ENCODE measurements around the gene SENP7. TPM values are rescaled to one million over a fixed set of nuclear protein-coding genes. Genes with fewer than 3 reads are reported as not detected.

Gene SENP7
- total and polyA plus RNA-seq, 2 experiments from 2014 or later = 5.0 to 9.0 TPM

- Mint-ChIP-seq H3K9me3 (peaks cover 2% of the 10 kb centered on the region; the same call in 2 of the 3 replicates), H3K27me3 (ENCODE audit: insufficient read depth, low read depth, poor library complexity) (no peaks in the 10 kb centered on the region), H3K4me1 (no peaks in the 10 kb centered on the region), H3K27ac (no peak overlapping the region), H3K36me3 (ENCODE audit: low read depth) (no peaks in the 10 kb centered on the region), H3K4me3 (no peak overlapping the region)
- H3K27me3 ChIP-seq (ENCODE audit: insufficient read depth) = no peaks in the 10 kb centered on the region
- no peak overlapping the region for H3K4me3 ChIP-seq
- no peak overlapping the region for H2AFZ ChIP-seq
- TF ChIP-seq JUNB (IDR thresholded peaks at IDR 0.05; ENCODE audit: unreplicated experiment) (no peak), CREB1 (CRISPR knock-in tag; IDR thresholded peaks at IDR 0.05; ENCODE audit: low read depth) (no peak), POLR2AphosphoS5 (IDR thresholded peaks at IDR 0.05; ENCODE audit: low read depth) (no peak), ZNF462 (CRISPR knock-in tag; IDR thresholded peaks at IDR 0.05) (no peak)
- no peaks in the 10 kb centered on the region for H3K36me3 ChIP-seq (ENCODE audit: insufficient read depth)
- H3K27ac ChIP-seq (ENCODE audit: low read depth) = no peak overlapping the region
- H3K4me2 ChIP-seq = no peak overlapping the region
- no peaks in the 10 kb centered on the region for H3K9me2 ChIP-seq (ENCODE audit: insufficient read depth)
- no peaks in the 10 kb centered on the region for H4K20me1 ChIP-seq (replicated peaks; ENCODE audit: insufficient read depth)
- H3K79me2 ChIP-seq (replicated peaks; ENCODE audit: insufficient read depth) = no peaks in the 10 kb centered on the region
- no peaks in the 10 kb centered on the region for H3F3A ChIP-seq (replicated peaks; ENCODE audit: low read depth)
- ATAC-seq (no peak), DNase-seq (ENCODE audit: low spot score) (no peak)
- H3K4me1 ChIP-seq (ENCODE audit: insufficient read depth) = no peaks in the 10 kb centered on the region
Observed at GRCh38 chr3:101387351-101387750, 125.7 kb downstream of the SENP7 start.

DNA sequence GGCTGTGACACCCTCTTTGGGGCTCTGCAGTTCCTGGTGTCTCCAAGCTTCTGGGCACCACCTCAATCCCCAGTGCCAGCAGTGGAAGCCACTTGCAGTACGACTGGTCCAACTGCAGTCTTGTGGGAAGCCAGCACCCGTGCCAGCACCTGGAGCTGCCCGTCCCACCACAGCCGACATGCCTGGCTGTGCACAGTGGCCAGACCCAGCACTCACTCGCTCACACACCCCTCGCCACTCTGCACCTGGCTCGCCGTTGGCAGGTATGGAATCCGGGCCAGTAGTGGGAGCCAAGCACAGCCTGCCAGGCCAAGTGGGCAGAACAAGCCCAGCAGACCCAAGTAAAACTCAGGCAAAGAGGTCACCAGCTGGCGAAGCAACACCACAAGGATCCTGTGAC, 128.6 kb downstream of the SENP7 start:
- no peak overlapping the region for H3K4me3 ChIP-seq
- H3K36me3 Mint-ChIP-seq (ENCODE audit: low read depth) = no peaks in the 10 kb centered on the region
- no peak overlapping the region for H3K27ac Mint-ChIP-seq
- TF ChIP-seq EZH2phosphoT487 (IDR thresholded peaks at IDR 0.05; ENCODE audit: unreplicated experiment) = no peak
- no peak for TF ChIP-seq EZH2 (IDR thresholded peaks at IDR 0.05; ENCODE audit: low read depth, unreplicated experiment)
- no peak for TF ChIP-seq NANOG (IDR thresholded peaks at IDR 0.05; ENCODE audit: borderline replicate concordance)
- TF ChIP-seq, protein P1, sequence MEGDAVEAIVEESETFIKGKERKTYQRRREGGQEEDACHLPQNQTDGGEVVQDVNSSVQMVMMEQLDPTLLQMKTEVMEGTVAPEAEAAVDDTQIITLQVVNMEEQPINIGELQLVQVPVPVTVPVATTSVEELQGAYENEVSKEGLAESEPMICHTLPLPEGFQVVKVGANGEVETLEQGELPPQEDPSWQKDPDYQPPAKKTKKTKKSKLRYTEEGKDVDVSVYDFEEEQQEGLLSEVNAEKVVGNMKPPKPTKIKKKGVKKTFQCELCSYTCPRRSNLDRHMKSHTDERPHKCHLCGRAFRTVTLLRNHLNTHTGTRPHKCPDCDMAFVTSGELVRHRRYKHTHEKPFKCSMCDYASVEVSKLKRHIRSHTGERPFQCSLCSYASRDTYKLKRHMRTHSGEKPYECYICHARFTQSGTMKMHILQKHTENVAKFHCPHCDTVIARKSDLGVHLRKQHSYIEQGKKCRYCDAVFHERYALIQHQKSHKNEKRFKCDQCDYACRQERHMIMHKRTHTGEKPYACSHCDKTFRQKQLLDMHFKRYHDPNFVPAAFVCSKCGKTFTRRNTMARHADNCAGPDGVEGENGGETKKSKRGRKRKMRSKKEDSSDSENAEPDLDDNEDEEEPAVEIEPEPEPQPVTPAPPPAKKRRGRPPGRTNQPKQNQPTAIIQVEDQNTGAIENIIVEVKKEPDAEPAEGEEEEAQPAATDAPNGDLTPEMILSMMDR (conservative IDR thresholded peaks at IDR 0.05; ENCODE audit: low read depth in 2 of 2) = no peak
- no peak for TF ChIP-seq JUNB (IDR thresholded peaks at IDR 0.05; ENCODE audit: unreplicated experiment)
- TF ChIP-seq STAT1 (IDR thresholded peaks at IDR 0.05; ENCODE audit: unreplicated experiment) = no peak
- no peak for TF ChIP-seq ZNF331 (CRISPR knock-in tag; IDR thresholded peaks at IDR 0.05; ENCODE audit: low read depth)
- TF ChIP-seq ETS1 (IDR thresholded peaks at IDR 0.05) = no peak

More for the DNA sequence above, 128.6 kb downstream of the SENP7 start:
- ATAC-seq (no peak), DNase-seq (ENCODE audit: low spot score) (no peak)
- H3K27me3 ChIP-seq (ENCODE audit: insufficient read depth) = no peaks in the 10 kb centered on the region
- no peaks in the 10 kb centered on the region for H4K20me1 ChIP-seq (replicated peaks; ENCODE audit: insufficient read depth)
- H3K4me1 ChIP-seq (ENCODE audit: insufficient read depth) = no peaks in the 10 kb centered on the region
- H3K9me3 Mint-ChIP-seq = peaks cover 2% of the 10 kb centered on the region; the same call in 2 of the 3 replicates
- no peaks in the 10 kb centered on the region for H3K9me2 ChIP-seq (ENCODE audit: insufficient read depth)
- H3K79me2 ChIP-seq (replicated peaks; ENCODE audit: insufficient read depth) = no peaks in the 10 kb centered on the region
- no peak overlapping the region for H2AFZ ChIP-seq
- no peak overlapping the region for H3K27ac ChIP-seq (ENCODE audit: low read depth)
- H3K4me2 ChIP-seq = no peak overlapping the region
- H3F3A ChIP-seq (replicated peaks; ENCODE audit: low read depth) = no peaks in the 10 kb centered on the region
- no peaks in the 10 kb centered on the region for H3K36me3 ChIP-seq (ENCODE audit: insufficient read depth)
- no peaks in the 10 kb centered on the region for H3K4me1 Mint-ChIP-seq
- H3K4me3 Mint-ChIP-seq = no peak overlapping the region
- H3K27me3 Mint-ChIP-seq (ENCODE audit: insufficient read depth, low read depth, poor library complexity) = no peaks in the 10 kb centered on the region
